Left renal cortex interstitium (tissue), 4 donors: ENCODE measurements around the gene NSMCE1. TPM values are rescaled to one million over a fixed set of nuclear protein-coding genes. Genes with fewer than 3 reads are reported as not detected.
A peak's percentile ranks its signal among the peaks of the same experiment; 100 is the strongest.

Experiments
- DNase-seq, 4 donors: peaks; one replicate each; pipeline ENCODE4 v3.0.0-alpha.2; 2013; ENCODE audit warnings: low read depth in 4 of 4, low spot score in 2 of 4, missing footprints in 1 of 4
- polyA plus RNA-seq, 4 donors: library from polyadenylated mRNA; unstranded; fragments of 120-200 nt; gene quantifications; one replicate each; pipeline ENCODE4 v1.2.1, GENCODE V29; 2013; ENCODE audit not compliant: insufficient read length in 4 of 4

Gene NSMCE1
- 10 to 100 TPM; 71.7 to 91.5 (median 81.5) TPM for polyA plus RNA-seq

- peak; percentile 87 to 96 (median 92) for DNase-seq
Observed at GRCh38 chr16:27268376-27269299, at the start of gene NSMCE1. TSS of gene NSMCE1 (minus strand) at chr16:27268772. CDS start at chr16:27257570, 11,202 bp downstream.

DNA sequence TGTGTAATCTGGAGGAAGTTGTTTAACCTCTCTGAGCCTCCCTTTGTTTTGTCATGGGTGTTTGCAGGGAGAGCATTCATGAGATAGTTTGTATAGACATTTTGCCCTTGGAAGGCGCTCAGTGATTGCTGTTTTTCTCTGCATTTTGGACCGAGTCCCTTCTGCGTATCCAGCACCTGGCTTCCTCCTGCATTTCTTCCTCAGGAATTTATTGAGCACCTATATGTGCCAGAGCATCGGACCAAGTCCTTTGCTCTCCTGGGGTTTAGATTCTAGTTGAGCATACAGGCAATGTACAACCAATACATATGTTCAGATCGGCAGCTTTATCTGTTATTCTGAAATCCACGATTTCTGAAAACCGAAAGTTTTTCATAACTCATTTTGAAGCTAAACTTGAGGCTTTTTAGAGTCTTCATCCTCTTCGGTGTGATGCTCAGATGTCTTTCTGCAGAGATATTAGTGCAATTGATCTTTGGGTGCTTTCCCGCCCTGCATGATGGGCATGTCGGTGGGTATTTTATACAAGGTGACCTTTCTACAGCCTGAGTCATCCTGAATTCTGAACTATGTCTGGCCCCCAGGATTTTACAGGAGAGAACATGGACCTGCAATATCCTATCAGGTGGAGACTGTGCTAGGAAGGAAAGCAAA, 49.3 kb upstream of the NSMCE1 start:
- no peak for DNase-seq

GRCh38 chr16:27317320-27317719, 48.7 kb upstream of the NSMCE1 start:
- DNase-seq = no peak

- no peak for DNase-seq
Observed at GRCh38 chr16:27316038-27316680, 47.6 kb upstream of the NSMCE1 start.

DNA sequence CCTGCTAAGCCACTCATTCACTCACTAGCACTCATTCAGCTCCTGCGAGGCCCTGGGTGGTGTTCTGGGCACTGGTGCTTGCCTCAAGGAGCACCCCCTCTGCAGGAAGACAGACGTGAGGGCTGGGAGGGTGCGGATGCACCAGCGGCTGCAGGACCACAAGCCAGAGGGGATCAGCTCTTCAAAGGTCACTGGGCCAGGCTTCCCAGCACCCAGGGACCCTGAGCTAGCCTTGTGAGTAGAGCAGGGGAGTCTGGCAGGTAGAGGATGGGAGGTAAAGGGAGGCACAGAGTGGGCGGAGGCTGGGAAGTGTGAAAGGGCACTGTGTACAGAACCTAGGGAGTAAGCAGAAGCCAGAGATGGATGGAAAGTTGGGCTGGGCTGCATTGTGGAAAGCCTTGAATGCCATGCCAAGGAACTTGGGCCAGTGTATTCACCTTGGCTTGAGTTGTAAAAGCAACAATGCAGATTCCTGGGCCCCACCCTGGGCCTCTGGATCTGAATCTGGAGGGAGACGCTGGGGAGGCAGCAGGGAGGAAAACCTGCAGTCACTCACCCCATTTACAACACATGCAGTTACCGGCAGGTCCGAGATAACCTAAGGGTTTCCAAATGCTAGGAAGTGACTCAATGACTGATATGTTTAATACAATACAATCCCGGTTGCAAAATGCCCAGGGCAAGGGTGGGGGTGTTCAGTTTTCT, 46.9 kb upstream of the NSMCE1 start:
- no peak for DNase-seq

DNA sequence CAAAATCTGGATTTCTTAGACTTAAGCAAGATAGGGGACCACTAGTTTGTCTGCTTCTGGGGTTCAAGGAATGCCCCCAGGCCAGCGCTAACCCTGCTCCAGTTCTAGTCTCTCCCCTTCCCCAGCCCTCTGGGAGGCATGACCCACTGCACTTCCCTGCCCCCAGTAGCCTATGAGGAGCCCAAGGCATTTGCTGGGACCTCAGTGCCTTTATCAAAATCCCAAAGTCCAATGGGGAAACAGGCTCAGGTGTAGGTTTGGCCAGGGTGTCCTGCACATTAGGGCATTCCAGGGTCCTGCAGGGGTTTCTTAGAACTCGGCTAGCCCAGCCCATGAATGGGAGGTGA, 46.4 kb upstream of the NSMCE1 start:
- DNase-seq = no peak

DNA sequence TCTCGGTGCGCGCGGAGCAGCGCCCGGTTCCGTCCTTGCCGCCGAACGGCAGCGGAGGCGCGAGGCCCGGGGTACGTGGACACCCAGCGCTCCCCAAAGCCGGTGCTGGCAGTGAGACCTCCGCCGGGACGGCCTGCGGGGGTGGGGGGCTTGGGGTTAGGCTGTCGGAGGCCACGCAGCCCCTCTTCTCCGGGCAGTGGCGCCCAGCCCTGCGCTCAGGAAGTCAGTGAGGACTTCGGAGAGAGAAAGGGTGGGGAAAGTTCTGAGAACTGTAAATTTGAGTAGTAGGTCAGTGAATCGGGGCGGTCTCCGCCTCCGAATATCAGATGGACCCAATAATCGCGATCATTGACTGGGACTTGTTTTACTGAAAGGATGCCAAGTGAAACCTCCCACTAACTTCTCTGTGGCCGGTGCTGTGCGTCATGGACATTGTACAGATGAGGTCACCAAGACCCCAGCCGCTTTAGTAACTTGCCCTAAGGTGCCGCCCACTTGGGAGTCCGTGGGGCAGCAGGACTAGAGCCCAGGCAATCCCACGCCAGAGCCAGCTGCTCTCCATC, 45.7 kb upstream of the NSMCE1 start:
- DNase-seq = peak in 2 of 4 donors; percentile 23 to 24

DNA sequence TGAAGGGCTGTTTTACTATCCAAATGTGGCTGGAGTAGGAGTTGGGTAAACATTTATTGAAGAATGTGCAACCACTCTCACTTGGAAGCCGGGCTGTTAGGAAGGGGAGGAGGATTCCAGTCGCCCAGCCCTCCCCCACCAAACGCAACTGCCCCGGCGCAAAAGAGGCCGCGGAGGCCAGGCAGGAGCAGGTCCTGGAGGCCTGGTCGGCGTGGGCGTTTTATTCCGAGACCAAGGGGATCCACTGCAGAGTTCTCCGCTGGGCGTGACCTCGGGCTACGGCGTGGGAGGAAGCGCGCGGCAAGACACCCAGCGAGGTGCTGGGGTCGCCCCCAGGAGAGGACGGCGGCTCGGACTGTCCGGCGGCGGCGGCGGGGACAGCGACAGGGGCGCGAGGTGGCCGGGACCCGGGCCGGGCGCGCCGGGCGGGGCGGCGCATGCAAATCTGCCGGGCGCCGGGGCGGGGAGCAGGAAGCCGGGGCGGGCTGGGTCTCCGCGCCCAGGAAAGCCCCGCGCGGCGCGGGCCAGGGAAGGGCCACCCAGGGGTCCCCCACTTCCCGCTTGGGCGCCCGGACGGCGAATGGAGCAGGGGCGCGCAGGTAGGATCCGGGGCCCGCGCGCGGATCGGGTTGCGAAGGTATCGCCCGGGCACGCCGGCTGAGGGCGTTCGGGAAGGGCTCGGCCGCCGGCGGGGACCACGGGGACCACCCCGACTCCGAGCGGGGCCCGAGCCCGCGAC, 45.0 kb upstream of the NSMCE1 start, which contains the start of gene IL4R:
Gene IL4R (plus strand): TSS at position 553 of the 739 bp plus-strand sequence. CDS start 26,230 bp downstream, outside the sequence.
- peak in 1 of 4 donors; percentile 41 for DNase-seq

GRCh38 chr16:27312580-27313421, 44.2 kb upstream of the NSMCE1 start:
- DNase-seq = no peak

DNA sequence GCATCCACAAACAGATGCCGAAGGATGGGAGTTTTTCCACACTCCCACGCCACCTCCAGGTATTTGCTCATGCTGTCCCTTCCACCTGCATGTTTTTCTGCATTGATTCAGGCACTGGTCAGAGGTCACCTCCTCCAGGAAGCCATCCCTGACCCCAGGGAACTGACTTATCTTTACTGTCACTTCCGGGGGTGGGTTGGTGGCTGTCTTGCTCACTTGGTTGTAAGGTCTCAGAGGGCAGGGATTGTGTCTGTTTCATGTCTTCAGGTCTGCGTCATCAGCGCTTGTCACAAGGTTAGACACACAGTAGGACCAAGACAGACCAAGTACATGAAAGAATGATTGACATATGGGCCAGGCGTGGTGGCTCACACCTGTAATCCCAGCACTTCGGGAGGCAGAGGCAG, 43.3 kb upstream of the NSMCE1 start:
- DNase-seq = no peak

DNA sequence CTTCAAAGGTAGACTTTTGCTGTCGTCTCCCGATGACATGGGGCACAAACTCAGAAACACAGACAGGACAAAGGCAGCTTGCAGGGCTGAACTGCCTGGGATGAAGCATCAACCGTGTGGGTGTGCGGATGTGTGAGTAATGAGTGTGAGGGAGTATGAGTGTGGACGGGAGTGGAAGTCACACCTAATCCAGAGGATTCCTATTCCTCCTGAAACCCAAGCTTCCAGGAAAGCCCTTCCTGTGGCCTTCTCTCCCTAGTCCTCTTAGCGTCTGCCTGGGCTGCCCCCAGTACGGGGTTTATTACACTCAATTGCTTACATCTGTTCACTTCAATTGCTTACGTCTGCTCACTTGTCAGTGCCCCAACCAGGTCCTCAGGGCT, 42.9 kb upstream of the NSMCE1 start:
- DNase-seq = no peak

DNA sequence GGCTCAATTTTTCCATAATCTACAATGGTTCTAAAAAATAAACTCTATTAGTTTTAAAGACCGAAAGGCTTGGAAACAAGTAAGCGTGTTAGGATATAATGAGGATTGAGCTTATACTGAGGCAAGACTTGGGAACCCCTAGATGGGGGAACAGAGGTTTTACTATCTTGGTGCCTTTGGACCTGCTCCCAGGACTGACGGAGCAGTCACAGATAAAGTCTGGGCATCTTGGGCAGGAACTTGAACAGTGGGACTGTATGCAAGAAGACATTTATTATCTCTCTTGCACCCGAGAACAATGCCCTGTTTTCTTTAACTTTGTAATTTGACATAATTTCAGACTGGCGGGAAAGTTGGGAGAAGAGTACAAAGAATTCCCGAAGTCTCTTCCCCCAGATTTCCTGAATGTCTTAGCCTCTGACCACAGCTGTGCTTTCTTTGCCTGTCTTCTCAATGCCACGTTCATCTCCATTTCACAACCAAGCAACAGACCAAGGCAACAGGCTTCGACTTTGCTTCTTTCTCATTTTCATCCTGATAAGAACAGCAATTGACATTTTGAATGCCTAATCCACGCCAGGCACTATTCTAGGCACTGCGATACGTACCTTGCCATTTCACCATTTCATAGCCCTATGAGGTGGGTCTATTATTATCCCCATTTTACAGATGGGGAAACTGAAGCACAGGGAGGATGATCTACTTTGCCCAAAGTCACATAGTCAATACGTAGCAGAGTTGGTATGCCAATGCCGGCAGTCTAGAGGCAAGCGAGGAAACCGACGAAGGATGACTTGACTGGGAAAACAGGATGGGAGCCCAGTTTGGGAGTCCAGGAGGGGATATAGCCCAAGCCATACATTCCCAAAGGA, 42.2 kb upstream of the NSMCE1 start:
- no peak for DNase-seq

- no peak for DNase-seq
Observed at GRCh38 chr16:27308792-27309191, 40.2 kb upstream of the NSMCE1 start.

GRCh38 chr16:27305839-27306442, 37.4 kb upstream of the NSMCE1 start:
- no peak for DNase-seq

DNA sequence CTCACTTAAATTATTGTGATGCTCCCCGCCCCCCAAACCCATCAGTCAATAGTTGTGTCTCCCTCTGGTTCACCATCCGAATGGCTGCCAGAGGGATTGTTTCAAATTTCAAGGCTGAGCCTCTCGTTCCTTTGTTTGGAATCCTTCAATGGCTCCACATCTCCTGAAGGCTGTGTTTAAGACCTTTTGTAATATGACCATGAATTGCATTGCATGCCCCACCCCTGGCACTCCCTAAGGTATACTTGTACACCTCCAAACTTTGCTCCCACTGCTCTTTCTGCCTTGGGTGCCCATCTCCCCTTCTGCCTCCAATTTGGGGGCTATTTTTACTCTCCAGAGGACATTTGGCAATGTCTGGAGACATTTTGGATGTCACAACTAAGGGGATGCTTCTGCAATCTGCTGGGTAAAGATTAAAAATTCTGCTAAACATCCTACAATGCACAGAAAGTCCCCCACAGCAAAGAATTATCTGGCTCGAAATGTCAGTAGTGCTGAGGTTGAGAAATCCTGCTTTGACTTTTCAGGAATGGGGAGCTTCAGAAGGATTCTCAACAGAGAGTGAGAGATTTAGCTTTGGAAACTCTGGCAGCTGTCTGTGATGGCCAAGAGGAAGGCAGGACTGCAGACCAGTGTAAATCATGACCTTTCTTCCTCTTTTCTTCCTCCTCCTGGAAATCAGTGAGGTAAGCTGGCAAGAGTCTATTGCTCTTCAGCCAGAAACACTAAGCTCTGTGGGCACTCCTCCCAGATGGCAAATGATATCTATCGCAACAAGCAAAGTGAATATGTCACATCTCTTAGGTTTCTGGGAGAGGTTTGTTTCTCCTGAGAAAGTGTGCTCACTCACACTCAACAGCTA, 36.5 kb upstream of the NSMCE1 start:
- no peak for DNase-seq

GRCh38 chr16:27304102-27304501, 35.5 kb upstream of the NSMCE1 start:
- no peak for DNase-seq
